Lower leg skin (tissue), 4 donors: Measurements from ENCODE around the gene CTNND2. TPM values are rescaled to one million over a fixed set of nuclear protein-coding genes. Genes with fewer than 3 reads are reported as not detected.

Experiments
- DNase-seq, 2 donors: peaks; one replicate each; pipeline ENCODE4 v3.0.0-alpha.2; 2019; ENCODE audit warnings: low spot score in 2 of 2
- H3K4me3 ChIP-seq: fragments of 200-600 bp; sonication (generic); 2 replicates; pipeline ENCODE4 v1.5.1; 2017; ENCODE audit warnings: mild to moderate bottlenecking, low read depth; ENCODE audit not compliant: poor library complexity, severe bottlenecking
- CTCF ChIP-seq, 3 donors: fragments of 450-650 bp; IDR thresholded peaks; one replicate each; pipeline ENCODE4 v1.5.1; 2016; ENCODE audit warnings: antibody characterized with exemption in 3 of 3, mild to moderate bottlenecking in 3 of 3, moderate library complexity in 2 of 3
- POLR2A ChIP-seq, 2 donors: fragments of 450-650 bp; IDR thresholded peaks; one replicate each; pipeline ENCODE4 v1.6.1; 2016 to 2017; ENCODE audit warnings: antibody characterized with exemption in 2 of 2, mild to moderate bottlenecking in 1 of 2, moderate library complexity in 1 of 2
- WGBS, 2 donors: methylation state at CpG; one replicate each; pipeline ENCODE4 v1.1.5; 2018; 5-methylcytosine and 5-hydroxymethylcytosine counted together
- intact Hi-C: fragments of 100-400 bp; cut with DNase I; formaldehyde crosslinking; loops from one replicate; pipeline ENCODE4 v1.15.0; 2023; ENCODE audit warnings: low total_unique reads
- total RNA-seq, 4 donors: library from RNA; depleted of rRNA; stranded (reverse); fragments of >200 nt; gene quantifications; one replicate each; pipeline ENCODE4 v1.1.0, GENCODE V29; 2016

The CTNND2 gene
- total RNA-seq, 4 donors from 2014 or later, result 0.21 to 2.9 (median 0.55) TPM

GRCh38 chr5:11692636-11693035 is 211.6 kb downstream of the CTNND2 start:
- no peak for TF ChIP-seq POLR2A (IDR thresholded peaks at IDR 0.05)
- no peak for TF ChIP-seq CTCF (IDR thresholded peaks at IDR 0.05)
- DNase-seq, result no peak
- WGBS, 2 donors, result 89 to 93% methylated on average over 7 of the region's 7 CpGs
- H3K4me3 ChIP-seq, result no peak overlapping the region
- intact Hi-C loops, result no loop called here

DNA sequence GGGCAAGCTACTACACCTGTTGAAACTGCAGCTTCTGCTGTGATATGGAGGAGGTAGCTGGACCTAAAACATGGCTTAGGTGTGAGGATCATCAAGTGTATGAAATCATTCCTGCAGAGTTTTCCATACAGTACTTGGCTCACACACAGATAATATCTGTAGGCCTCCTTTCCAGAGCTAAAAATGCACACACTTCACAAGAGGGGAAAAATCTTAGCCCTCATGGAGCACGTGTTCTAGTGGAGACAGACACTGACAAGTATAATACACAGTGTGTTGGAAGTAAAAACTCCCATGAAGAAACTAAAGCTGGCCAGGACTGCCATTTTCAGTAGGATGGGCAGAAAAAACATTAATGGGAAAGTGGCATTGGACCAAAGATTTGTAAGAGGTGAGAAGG is 216.7 kb downstream of the CTNND2 start:
- no peak overlapping the region for H3K4me3 ChIP-seq
- intact Hi-C loops, result no loop called here
- 70 to 75% methylated on average over 1 of the region's 1 CpG for WGBS, 2 donors
- no peak for DNase-seq
- TF ChIP-seq POLR2A (IDR thresholded peaks at IDR 0.05) (no peak), CTCF (IDR thresholded peaks at IDR 0.05) (no peak)

- intact Hi-C loops, result no loop called here
- 61 to 74% methylated on average over 2 of the region's 2 CpGs for WGBS, 2 donors
- no peak overlapping the region for H3K4me3 ChIP-seq
- DNase-seq, result no peak
- TF ChIP-seq CTCF (IDR thresholded peaks at IDR 0.05), result no peak
- no peak for TF ChIP-seq POLR2A (IDR thresholded peaks at IDR 0.05)
Measured at GRCh38 chr5:11684607-11685006, 219.6 kb downstream of the CTNND2 start.

DNA sequence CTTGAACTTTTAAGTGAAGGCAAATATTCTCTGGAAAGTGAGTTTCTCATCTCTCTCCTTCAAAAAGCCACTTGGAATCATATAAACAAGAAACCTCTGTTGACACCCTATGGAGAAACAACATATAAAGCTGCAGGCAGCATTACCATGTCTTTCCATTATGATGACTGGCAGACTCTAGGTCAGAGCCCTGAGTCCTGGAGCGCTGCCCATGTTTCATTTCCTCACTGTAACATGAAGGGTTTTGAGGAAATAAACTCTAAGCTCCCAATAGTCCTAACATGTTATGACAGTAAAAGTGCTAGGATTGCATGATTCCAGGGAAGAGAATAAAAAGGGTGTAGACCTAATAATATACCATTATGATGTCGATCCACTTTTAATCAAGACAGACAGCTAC is 220.6 kb downstream of the CTNND2 start:
- TF ChIP-seq POLR2A (IDR thresholded peaks at IDR 0.05) (no peak), CTCF (IDR thresholded peaks at IDR 0.05) (no peak)
- intact Hi-C loops, result no loop called here
- DNase-seq, result peak in 1 of 2 donors; percentile 49
- H3K4me3 ChIP-seq, result no peak overlapping the region
- 51 to 63% methylated on average over 2 of the region's 2 CpGs for WGBS, 2 donors

DNA sequence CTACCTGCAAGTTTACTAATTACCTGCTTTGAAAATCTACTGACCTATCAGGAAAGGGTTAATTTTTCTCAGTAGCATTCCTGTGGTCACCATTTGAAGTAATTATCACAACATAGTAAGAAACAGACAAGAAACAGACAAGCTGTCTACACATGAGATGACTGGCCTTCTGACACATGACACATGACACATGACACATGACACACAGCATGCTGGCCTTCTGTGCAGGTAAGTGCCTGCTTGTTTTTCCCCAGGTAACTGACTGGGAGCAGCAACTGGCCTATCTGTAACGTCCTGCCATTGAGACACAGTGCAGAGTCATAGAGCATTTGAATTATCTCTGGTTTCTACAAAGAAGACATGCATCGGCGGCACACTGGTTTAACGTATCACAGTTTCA is 222.4 kb downstream of the CTNND2 start:
- TF ChIP-seq POLR2A (IDR thresholded peaks at IDR 0.05) (no peak), CTCF (IDR thresholded peaks at IDR 0.05) (no peak)
- WGBS, 2 donors, result 49 to 65% methylated on average over 4 of the region's 4 CpGs

GRCh38 chr5:11679676-11680075 is 224.6 kb downstream of the CTNND2 start:
- no peak for TF ChIP-seq CTCF (IDR thresholded peaks at IDR 0.05)
- TF ChIP-seq POLR2A (IDR thresholded peaks at IDR 0.05), result no peak

More for the DNA sequence above, 222.4 kb downstream of the CTNND2 start:
- DNase-seq, result no peak
- no peak overlapping the region for H3K4me3 ChIP-seq
- intact Hi-C loops, result no loop called here

More at GRCh38 chr5:11679676-11680075, 224.6 kb downstream of the CTNND2 start:
- no peak for DNase-seq
- no peak overlapping the region for H3K4me3 ChIP-seq
- 70 to 71% methylated on average over 5 of the region's 5 CpGs for WGBS, 2 donors
- intact Hi-C loops, result no loop called here
